Measurements from ENCODE around the gene ICOSLG.
"Not testable (repeated sequence)": the region's sequence is repeated elsewhere in the genome, so short reads cannot be mapped to it uniquely, and the experiment has no call there.

ICOSLG gene

DNA sequence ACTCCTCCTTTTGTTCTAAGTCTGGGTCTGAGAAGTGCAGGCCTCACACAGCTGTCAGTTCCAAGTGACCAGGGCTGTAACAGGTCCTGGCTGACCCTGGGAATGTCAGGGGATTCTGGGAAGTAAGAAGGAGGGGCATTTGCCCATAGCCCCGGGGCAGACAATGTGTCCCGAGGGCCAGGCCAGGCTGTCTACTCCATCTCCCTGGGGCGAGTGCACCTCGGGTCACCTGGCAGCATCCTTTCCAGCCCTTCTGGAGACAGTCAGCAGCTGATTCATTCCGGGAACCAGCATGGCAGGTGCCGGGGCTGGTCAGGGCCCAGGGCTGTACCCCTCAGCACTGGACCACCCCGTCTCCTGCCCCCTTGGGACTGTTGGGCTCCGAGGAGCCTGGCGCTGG lies 13.1 kb downstream of the ICOSLG start:
- H2AFZ ChIP-seq (ENCODE audit: low read depth, low read length); H3K36me3 ChIP-seq (replicated peaks; ENCODE audit: low read depth, low read length): not testable (repeated sequence)

DNA sequence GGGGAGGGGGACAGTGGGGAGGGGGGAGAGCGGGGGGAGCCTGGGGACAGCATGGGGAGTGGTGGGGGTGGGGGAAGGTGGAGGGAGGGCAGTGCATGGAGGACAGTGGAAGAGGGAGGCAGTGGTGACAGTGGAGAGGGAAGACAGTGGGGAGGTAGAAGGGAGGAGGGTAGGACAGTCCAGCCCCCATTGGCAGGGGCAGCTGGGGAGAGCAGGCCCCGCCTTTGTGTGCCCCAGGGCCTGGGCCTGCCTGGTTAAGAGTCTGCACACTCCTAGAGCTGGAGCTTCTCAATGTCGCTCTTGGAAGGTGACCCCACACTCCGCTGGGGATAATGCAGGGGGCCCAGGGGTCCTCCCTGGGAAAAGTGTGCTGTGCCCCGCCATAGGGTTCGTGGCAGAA lies 15.1 kb downstream of the ICOSLG start:
- H3K4me3 ChIP-seq (ENCODE audit: low read length); H3K27ac ChIP-seq (ENCODE audit: low read length); H3K27me3 ChIP-seq (ENCODE audit: low read depth, low read length); H2AFZ ChIP-seq (ENCODE audit: low read depth, low read length); H3K4me2 ChIP-seq (ENCODE audit: low read length); H3K9me3 ChIP-seq (ENCODE audit: insufficient read depth, low read length); H3K9ac ChIP-seq (ENCODE audit: low read length); H3K4me1 ChIP-seq (ENCODE audit: low read length); H4K20me1 ChIP-seq (ENCODE audit: insufficient read depth, low read length); H3K36me3 ChIP-seq (replicated peaks; ENCODE audit: low read depth, low read length); H3K79me2 ChIP-seq (ENCODE audit: low read length): not testable (repeated sequence)

More for the DNA sequence above, 13.1 kb downstream of the ICOSLG start:
- H3K9me3 ChIP-seq (ENCODE audit: insufficient read depth, low read length); H3K27ac ChIP-seq (ENCODE audit: low read length); H3K4me1 ChIP-seq (ENCODE audit: low read length); H3K9ac ChIP-seq (ENCODE audit: low read length); H4K20me1 ChIP-seq (ENCODE audit: insufficient read depth, low read length); H3K4me2 ChIP-seq (ENCODE audit: low read length); H3K4me3 ChIP-seq (ENCODE audit: low read length); H3K27me3 ChIP-seq (ENCODE audit: low read depth, low read length); H3K79me2 ChIP-seq (ENCODE audit: low read length): not testable (repeated sequence)

DNA sequence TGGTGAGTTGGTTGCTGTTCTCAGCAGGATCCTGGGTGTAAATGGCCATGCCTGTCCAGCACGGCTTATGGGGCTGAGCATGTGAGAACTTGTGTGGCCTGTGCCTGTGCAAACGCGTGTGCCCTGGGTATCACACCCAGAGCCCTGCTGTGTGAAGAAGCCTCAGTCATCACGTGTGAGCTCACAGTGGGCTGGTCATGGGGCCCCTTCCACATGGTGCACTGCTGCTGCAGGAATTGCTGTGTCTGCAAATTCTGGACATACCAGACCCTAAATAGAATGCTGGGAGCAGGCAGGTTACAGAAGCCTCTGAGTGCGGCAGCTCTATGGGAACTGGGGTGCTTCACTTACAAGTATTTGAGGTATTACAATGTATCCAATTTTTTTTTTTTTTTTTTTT lies 17.4 kb downstream of the ICOSLG start:
- H2AFZ ChIP-seq (ENCODE audit: low read depth, low read length); H3K36me3 ChIP-seq (replicated peaks; ENCODE audit: low read depth, low read length); H4K20me1 ChIP-seq (ENCODE audit: insufficient read depth, low read length); H3K4me3 ChIP-seq (ENCODE audit: low read length); H3K4me2 ChIP-seq (ENCODE audit: low read length); H3K79me2 ChIP-seq (ENCODE audit: low read length); H3K4me1 ChIP-seq (ENCODE audit: low read length); H3K27me3 ChIP-seq (ENCODE audit: low read depth, low read length); H3K27ac ChIP-seq (ENCODE audit: low read length); H3K9me3 ChIP-seq (ENCODE audit: insufficient read depth, low read length); H3K9ac ChIP-seq (ENCODE audit: low read length): not testable (repeated sequence)

DNA sequence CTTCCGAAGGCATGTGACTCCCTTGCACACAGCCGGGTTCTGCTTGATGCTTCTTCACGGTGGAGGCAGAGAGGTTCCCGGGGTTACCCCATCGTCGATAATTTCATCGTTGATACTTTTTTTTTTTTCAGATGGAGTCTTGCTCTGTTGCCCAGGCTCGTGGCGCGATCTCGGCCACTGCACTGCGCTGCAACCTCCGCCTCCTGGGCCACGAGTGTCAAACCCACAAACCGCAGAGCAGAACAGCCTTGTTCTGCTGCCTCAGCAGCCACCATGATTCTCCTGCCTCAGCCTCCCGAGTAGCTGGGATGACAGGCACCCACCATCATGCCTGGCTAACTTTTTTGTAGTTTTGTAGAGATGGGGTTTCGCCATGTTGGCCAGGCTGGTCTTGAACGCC lies 20.1 kb downstream of the ICOSLG start:
- not testable (repeated sequence) for H2AFZ ChIP-seq (ENCODE audit: low read depth, low read length); H3K27me3 ChIP-seq (ENCODE audit: low read depth, low read length); H3K36me3 ChIP-seq (replicated peaks; ENCODE audit: low read depth, low read length); H3K9ac ChIP-seq (ENCODE audit: low read length); H3K4me1 ChIP-seq (ENCODE audit: low read length); H3K79me2 ChIP-seq (ENCODE audit: low read length); H3K4me3 ChIP-seq (ENCODE audit: low read length); H3K4me2 ChIP-seq (ENCODE audit: low read length); H4K20me1 ChIP-seq (ENCODE audit: insufficient read depth, low read length); H3K9me3 ChIP-seq (ENCODE audit: insufficient read depth, low read length); H3K27ac ChIP-seq (ENCODE audit: low read length)

DNA sequence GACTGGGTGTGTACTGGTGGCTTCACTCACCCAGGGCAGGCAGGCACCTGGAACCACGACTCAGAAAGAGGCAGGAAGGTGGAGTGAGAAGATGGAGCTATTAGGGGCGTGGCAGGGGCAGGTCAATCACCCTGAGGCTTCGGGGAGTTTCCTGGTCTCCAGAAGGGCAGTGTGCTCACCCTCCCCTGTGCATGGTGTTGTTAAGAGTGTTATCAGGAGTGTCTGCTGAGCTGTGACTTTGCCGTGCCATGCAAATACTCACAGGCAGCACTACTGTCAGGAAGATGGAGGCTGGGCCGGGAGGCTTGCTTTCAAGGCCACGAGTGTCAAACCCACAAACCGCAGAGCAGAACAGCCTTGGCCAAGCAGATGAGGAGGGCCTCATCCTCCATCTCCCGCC lies 22.3 kb downstream of the ICOSLG start:
- not testable (repeated sequence) for H3K36me3 ChIP-seq (replicated peaks; ENCODE audit: low read depth, low read length); H3K79me2 ChIP-seq (ENCODE audit: low read length); H4K20me1 ChIP-seq (ENCODE audit: insufficient read depth, low read length); H3K27me3 ChIP-seq (ENCODE audit: low read depth, low read length); H3K9ac ChIP-seq (ENCODE audit: low read length); H3K4me2 ChIP-seq (ENCODE audit: low read length); H2AFZ ChIP-seq (ENCODE audit: low read depth, low read length); H3K27ac ChIP-seq (ENCODE audit: low read length); H3K9me3 ChIP-seq (ENCODE audit: insufficient read depth, low read length); H3K4me1 ChIP-seq (ENCODE audit: low read length); H3K4me3 ChIP-seq (ENCODE audit: low read length)

DNA sequence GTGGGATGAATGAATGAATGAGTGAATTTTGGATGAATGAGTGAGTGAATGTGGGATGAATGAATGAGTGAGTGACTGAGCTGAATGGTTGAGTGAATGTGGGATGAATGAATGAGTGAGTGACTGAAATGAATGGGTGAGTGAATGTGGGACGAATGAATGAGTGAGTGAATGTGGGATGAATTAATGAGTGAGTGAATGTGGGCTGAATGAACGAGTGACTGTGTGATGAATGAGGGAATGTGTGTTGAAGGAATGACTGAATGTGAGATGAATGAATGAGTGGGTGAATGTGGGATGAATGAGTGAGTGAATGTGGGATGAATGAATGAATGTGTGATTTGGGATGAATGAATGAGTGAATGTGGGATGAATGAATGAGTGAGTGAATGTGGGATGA lies 28.8 kb downstream of the ICOSLG start:
- H3K4me1 ChIP-seq (ENCODE audit: low read length); H3K4me3 ChIP-seq (ENCODE audit: low read length); H3K4me2 ChIP-seq (ENCODE audit: low read length); H3K9me3 ChIP-seq (ENCODE audit: insufficient read depth, low read length); H3K9ac ChIP-seq (ENCODE audit: low read length); H3K27ac ChIP-seq (ENCODE audit: low read length); H2AFZ ChIP-seq (ENCODE audit: low read depth, low read length); H4K20me1 ChIP-seq (ENCODE audit: insufficient read depth, low read length); H3K36me3 ChIP-seq (replicated peaks; ENCODE audit: low read depth, low read length); H3K27me3 ChIP-seq (ENCODE audit: low read depth, low read length); H3K79me2 ChIP-seq (ENCODE audit: low read length): not testable (repeated sequence)

DNA sequence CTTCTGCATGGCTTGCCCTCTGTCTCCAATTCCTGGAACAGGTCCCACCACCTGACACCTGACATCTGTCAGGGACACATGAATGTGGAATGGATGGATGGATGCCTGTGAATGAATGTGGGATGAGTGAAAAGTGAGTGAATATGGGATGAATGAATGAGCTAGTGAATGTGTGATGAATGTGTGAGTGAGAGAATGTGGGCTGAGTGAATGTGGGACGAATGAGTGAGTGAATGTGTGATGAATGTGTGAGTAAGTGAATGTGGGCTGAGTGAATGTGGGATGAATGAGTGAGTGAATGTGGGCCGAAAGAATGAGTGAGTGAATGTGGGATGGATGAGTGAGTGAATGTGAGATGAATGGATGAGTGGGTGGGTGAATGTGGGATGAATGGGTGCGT lies 29.2 kb downstream of the ICOSLG start:
- not testable (repeated sequence) for H3K27ac ChIP-seq (ENCODE audit: low read length)

DNA sequence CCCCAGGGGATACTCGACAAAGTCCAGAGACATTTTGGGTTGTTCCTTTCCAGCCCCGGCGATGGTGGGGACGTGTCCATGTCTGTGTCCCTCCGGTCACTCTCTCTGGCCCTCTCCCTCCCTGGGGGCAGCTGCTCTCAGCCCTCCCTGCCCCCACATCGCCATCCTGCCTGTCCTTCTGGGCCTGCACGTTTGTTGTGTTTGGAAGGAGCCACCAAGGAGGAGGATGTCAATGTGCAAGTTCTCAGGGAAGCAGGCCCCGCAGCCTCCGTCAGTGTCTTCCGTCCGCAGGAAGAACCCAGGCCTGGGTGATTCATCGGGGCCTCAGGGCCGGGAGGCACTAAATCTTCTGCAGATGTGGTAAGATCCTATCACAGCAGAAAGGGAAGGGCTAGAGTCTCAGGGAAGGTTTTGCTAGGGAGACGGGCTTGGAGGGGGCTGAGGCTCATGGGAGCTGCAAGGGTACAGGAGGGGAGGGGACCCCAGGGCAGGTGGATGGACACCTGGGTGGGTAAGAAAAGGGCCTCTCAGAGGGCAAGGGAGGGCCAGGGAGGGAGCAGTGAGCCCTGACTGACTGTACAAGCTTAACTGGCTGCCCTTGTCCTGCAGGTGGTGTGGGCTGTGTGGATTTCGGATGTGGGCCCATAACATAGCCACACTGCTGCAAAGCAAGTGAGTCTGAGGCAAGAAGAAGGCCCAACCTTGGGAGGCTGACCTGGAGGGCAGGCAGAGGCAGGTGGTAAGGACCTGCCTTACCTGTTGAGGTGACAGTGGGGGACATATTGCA lies 32.7 kb downstream of the ICOSLG start:
- not testable (repeated sequence) for H3K4me3 ChIP-seq (ENCODE audit: low read length); H3K36me3 ChIP-seq (replicated peaks; ENCODE audit: low read depth, low read length); H3K27ac ChIP-seq (ENCODE audit: low read length); H3K27me3 ChIP-seq (ENCODE audit: low read depth, low read length); H4K20me1 ChIP-seq (ENCODE audit: insufficient read depth, low read length); H2AFZ ChIP-seq (ENCODE audit: low read depth, low read length); H3K79me2 ChIP-seq (ENCODE audit: low read length); H3K9me3 ChIP-seq (ENCODE audit: insufficient read depth, low read length); H3K9ac ChIP-seq (ENCODE audit: low read length); H3K4me2 ChIP-seq (ENCODE audit: low read length); H3K4me1 ChIP-seq (ENCODE audit: low read length)

More for the DNA sequence above, 29.2 kb downstream of the ICOSLG start:
- not testable (repeated sequence) for H3K4me2 ChIP-seq (ENCODE audit: low read length); H3K79me2 ChIP-seq (ENCODE audit: low read length); H2AFZ ChIP-seq (ENCODE audit: low read depth, low read length); H3K4me1 ChIP-seq (ENCODE audit: low read length); H4K20me1 ChIP-seq (ENCODE audit: insufficient read depth, low read length); H3K9ac ChIP-seq (ENCODE audit: low read length); H3K4me3 ChIP-seq (ENCODE audit: low read length); H3K27me3 ChIP-seq (ENCODE audit: low read depth, low read length); H3K36me3 ChIP-seq (replicated peaks; ENCODE audit: low read depth, low read length); H3K9me3 ChIP-seq (ENCODE audit: insufficient read depth, low read length)

DNA sequence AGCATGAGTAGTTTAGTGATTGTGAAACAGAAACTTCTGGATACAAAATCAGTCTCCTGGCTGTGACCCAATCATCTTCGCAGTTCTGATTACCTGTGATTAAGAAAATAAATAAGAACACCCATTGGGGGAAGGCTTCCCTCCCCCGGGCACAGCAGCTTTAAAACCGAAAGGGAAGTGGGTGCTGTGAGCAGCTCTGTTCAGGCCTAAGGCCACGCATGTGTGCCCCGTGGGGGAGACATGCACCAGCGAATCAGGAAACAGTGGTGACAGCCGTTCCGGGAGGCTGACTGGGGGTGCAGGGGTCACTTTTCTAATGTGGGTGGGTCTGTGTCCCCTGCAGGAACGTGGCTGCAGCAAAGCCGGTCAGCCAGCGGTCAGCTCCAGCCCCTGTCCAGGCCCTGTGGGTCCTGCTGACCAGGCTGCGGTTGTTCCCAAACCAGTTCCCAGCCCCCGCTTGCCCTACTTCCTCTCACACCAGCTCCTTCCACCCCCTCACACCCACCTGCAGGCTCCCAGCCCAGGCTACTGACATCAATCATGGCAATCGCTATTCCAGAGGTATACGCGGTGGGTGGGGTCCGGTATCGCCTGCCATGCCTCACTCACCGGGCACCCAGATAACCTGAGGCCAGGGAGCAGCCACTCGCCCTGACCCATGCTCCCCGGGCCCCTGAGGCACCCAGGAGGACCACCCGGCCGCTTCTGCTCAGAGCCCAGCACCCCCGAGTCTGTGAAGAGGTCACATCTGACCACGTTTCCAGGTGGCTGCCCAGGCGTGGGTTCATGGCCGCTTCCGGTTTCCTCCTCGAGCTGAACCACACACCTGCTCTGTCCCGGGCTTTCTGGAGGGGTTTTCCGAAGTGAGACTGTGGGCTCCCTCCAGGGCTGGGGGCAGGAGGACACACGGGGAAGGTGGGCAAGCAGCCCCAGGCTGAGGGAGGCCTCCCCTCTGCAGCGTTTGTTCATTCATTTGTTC lies 33.8 kb downstream of the ICOSLG start:
- H2AFZ ChIP-seq (ENCODE audit: low read depth, low read length); H3K9ac ChIP-seq (ENCODE audit: low read length); H3K79me2 ChIP-seq (ENCODE audit: low read length); H3K4me3 ChIP-seq (ENCODE audit: low read length); H3K9me3 ChIP-seq (ENCODE audit: insufficient read depth, low read length); H3K4me1 ChIP-seq (ENCODE audit: low read length); H3K4me2 ChIP-seq (ENCODE audit: low read length); H4K20me1 ChIP-seq (ENCODE audit: insufficient read depth, low read length); H3K27ac ChIP-seq (ENCODE audit: low read length); H3K27me3 ChIP-seq (ENCODE audit: low read depth, low read length); H3K36me3 ChIP-seq (replicated peaks; ENCODE audit: low read depth, low read length): not testable (repeated sequence)

Data from OCI-LY3 (cell line).